HG02678 (cell line): ENCODE data around the gene CATSPERZ.

Source experiments
- ATAC-seq: cut with Tn5 transposase; IDR thresholded peaks from one replicate; pipeline ENCODE4 v1.9.1; 2021; ENCODE audit warnings: mild to moderate bottlenecking, moderate library complexity; ENCODE audit not compliant: unreplicated experiment

The CATSPERZ gene

DNA sequence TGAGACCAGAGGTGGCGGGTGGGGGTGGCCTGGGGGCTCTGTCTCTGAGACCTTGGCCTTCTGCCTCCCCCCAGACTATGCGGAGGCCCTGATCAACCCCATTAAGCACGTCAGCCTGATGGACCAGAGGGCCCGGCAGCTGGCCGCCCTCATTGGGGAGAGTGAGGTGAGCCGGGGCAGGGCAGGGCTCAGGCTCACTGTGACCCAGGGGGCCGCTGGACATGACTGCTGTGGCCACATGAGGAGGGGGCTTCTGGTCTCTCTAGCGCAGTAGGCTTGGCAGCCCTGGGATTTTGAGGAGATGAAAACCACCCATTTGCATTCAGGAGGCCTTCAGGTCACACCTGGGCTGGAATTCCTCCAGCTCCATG lies 36.2 kb upstream of the CATSPERZ start:
- no peak for ATAC-seq

GRCh38 chr11:64264371-64264852 lies 35.7 kb upstream of the CATSPERZ start:
- ATAC-seq = no peak

- ATAC-seq = no peak
Measured at GRCh38 chr11:64265176-64266160, 34.7 kb upstream of the CATSPERZ start.

- no peak for ATAC-seq
Measured at GRCh38 chr11:64266339-64266738, 33.8 kb upstream of the CATSPERZ start.

GRCh38 chr11:64267207-64267945 lies 32.8 kb upstream of the CATSPERZ start:
- no peak for ATAC-seq

DNA sequence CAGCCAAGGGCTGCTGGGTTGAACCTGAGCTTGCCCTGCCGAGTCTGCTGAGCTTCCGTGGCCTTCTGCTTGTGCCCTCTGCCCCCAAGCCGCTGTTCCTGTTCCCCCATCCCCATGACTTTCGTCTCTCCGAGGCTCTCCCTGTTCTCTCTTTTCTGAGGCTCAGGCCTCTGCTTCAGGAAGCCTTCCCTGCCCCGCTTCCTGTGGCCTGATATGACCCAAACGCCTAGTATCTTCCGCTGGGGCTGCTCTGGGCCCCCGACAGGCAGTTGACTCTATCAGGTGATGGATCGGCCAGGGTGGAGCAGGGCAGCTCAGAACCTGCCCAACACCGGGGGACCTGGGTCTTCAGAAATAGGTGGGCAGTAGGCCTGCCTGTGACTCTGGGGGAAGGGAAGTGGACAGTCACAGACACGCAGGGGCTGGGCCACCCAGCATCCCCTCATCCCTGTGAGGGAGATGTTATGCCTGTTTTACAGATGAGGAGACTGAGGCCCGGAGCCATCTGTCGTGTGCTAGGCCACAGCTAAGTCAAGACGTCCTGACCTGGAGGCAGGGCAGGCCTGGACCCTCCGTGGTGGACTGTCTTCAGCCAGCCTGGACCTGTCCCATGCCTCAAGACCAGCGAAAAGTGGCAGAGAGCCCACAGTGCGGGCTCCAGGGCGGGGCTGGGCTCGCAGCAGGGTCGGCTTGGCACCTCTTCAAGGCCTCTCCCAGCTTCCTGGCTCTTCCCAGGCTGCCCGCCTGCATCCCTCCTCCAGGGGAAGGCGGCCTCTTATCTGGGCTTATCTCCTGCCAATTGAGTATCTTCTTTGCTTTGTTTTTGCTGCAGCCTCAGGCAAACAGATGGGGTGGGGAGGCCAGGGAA lies 31.9 kb upstream of the CATSPERZ start:
- no peak for ATAC-seq

- peak; percentile 6 for ATAC-seq
Measured at GRCh38 chr11:64268893-64269539, 31.1 kb upstream of the CATSPERZ start.

DNA sequence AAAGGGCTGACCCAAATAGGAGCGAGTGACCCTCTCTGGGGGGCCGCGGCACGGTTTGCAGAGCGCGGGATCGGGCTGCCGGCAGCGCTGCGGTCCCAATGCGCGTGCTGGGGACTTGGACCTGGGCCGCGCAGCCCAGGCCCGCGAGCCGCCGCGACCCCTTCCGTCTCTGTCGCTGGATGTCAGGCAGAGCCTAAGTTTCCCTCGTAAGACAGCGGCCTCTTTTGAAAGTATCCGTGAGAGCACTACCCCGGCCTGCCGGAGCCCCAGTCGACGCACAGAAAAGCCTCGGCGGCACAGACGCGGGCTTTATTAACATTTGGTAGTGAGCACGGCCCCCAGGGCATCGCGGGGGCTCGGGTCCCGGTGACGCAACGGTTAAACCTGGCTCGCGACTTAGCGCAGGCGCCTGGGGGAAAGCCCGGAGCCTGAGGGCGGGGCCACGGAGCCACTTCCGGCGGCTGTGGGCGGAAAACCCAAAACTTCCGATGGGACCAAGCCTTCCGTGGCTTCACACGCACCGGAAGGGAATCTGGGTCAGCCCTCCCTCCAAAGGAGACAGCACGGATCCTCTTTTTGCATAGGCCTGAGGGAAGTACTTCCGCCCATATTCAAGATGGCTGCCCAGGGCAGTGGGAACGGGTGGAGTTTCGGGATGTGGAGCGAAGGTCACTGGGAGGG lies 30.5 kb upstream of the CATSPERZ start:
- peak; percentile 73 for ATAC-seq

DNA sequence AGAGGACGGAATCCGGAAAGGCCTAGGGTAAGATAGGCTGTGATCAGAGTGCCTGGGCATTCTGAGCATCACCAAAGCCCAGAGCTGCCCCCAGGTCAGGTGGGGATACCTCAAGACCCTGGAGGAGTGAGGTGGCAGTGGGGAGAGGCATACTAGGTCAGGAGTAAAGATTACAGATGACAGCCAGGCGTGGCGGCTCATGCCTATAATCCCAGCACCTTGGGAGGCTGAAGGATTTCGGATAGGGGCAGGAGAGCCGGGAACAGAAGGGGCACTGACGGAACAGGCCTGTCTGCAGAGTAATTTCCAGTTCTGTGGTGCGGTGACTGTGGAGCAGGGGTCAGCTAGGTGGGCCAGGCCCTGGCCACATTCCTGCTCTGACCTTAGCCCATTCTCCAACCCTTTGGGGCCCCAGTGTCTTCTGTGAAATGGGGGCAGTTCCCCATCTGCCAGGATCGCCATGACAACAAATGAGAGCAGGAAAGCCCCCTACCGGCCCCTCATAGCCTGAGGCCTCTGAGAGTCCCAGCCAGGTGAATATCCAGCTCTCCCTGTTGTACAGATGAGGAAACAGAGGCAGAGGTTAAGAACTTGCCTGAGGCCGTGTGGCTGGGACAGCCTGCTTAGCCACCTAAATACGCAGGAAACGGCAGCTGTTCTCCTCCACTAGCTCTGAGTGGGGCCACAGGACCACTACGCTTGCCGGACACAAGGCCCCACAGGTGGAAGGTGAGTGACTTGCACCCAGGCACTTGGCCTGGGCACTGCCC lies 24.9 kb upstream of the CATSPERZ start:
- ATAC-seq = no peak

- no peak for ATAC-seq
Measured at GRCh38 chr11:64275841-64276240, 24.3 kb upstream of the CATSPERZ start.

DNA sequence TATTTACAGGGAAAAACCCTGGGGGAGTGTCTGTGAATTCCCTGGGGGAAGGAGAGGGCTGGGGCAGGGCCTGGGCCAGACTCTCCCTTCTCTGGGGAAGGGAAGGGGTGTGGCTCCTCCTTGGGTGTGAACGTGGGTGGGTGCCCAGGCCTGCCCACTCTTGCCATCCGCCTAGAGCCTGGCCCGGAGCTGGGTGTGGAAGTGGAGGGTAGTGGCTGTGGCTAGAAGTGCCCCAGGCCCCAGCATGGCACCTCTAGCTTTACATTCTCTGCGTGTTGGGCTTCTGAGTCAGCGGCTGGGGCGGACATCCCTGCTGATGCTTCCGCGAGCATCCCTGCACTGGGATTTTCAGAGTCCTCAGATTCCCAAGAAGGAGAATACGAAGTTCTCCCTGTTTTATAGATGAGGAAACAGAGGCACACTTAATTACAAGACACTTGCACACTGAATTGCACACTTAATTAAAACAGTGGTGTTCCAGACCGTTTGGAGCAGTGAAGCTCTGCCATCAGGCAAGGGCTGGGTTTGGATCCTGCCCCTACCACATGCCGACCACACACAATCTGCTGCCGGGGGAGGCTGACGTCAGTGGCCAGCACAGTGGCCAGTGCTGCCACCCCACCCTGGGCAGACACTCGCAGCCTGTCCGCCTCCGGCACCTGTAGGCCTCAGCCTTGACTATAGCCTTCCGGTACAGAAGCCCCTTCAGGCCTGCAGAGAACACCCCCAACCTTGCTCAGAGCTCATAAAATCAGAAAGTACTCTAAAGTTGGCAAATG lies 23.3 kb upstream of the CATSPERZ start:
- no peak for ATAC-seq

GRCh38 chr11:64278576-64279190 lies 21.5 kb upstream of the CATSPERZ start:
- no peak for ATAC-seq

- no peak for ATAC-seq
Measured at GRCh38 chr11:64281957-64282770, 18.0 kb upstream of the CATSPERZ start.

DNA sequence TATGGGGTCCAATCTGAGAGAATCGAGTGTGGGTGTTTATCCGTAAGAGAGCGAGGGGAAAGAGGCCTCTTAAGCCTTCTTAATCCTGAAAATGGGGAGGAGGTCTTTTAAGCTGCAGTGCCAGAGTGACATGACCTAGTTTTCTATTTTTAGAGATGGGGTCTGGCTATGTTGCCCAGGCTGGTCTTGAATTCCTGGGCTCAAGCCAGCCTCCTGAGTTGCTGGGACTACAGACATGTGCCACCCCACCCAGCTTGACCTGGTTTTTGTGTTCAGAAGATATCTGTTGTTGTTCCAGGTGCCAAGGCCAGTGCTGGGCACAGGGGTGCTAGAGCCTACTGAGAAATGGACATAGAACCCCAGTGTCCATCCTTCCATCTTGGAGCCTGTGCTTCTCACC lies 17.1 kb upstream of the CATSPERZ start:
- no peak for ATAC-seq

DNA sequence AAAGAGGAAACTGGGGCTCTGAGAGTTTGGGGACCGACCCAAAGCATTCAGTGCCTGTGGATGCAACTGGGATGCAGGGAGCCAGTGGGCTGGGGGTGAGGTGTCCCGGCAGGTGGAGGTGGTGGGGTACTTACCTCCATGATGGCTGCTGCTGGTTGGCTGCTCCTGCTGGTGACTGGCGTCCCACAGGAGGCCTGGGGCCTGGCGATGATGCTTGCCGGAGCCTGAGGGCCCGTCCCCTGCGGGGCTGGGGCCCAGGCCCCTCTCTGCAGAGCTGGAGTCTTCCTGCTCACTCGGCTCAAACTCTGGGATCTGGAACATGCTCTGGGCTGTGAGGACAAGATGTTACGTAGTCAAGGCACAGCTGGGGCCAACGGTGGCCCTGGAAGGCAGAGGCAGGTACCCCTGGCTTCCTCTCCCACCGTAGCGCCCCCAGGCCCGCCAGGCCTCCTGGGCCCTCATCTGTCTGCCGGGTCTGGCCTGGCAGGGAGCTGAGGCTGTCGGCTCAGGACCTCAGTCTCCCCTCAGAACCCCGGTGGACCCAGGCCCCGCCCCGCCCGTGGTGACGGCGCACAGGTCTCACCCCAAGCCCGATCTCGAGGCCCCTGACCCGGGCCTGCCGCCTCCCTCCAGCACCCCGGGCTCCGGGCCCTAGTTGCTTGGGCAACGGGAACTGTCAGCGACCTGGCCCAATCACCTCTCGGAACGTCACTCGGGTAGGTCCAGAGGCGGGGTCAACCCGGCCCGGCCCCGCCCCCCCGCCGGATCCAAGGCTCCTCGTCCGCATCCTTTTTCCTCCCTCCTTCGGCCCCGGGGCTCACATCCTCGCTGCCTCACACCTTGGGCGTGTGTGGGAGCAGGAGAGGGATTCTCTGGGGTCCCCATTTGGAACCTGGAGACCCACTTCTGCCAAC lies 15.9 kb upstream of the CATSPERZ start, which contains the start of gene BAD:
BAD (minus strand) TSS at position 618 of the 914 bp plus-strand sequence; CDS start at position 321, 297 bp downstream.
- peak; percentile 69 for ATAC-seq
